Fibroblast of lung (primary cell): ENCODE results near the gene CCHCR1. TPM values are rescaled to one million over a fixed set of nuclear protein-coding genes. Genes with fewer than 3 reads are reported as not detected.
A peak's percentile ranks its signal among the peaks of the same experiment; 100 is the strongest.

ENCODE experiments used
- DNase-seq, 2 donors: peaks; one replicate each; pipeline versions ENCODE4 v3.0.0 to v3.0.0-alpha.2; 2010; ENCODE audit warnings: low read depth in 2 of 2
- H2AFZ ChIP-seq: 2 replicates; pipeline ENCODE4 v1.5.1; 2012; ENCODE audit warnings: low read length, control low read depth, inconsistent platforms
- H3K27ac ChIP-seq: 2 replicates; pipeline ENCODE4 v1.5.1; 2011; ENCODE audit warnings: low read length, control low read depth; ENCODE audit not compliant: insufficient read depth
- H3K27me3 ChIP-seq: 2 replicates; pipeline ENCODE4 v1.5.1; 2011; ENCODE audit warnings: mild to moderate bottlenecking, low read length; ENCODE audit not compliant: control insufficient read depth, insufficient read depth
- H3K36me3 ChIP-seq: 2 replicates; pipeline ENCODE4 v1.5.1; 2011; ENCODE audit warnings: low read length; ENCODE audit not compliant: control insufficient read depth, insufficient read depth
- H3K4me1 ChIP-seq: 2 replicates; pipeline ENCODE4 v1.5.1; 2011; ENCODE audit warnings: low read length; ENCODE audit not compliant: control insufficient read depth, insufficient read depth; ENCODE audit errors: extremely low read depth
- H3K4me2 ChIP-seq: 2 replicates; pipeline ENCODE4 v1.5.1; 2011; ENCODE audit warnings: low read length, control low read depth; ENCODE audit not compliant: insufficient read depth; ENCODE audit errors: extremely low read depth
- H3K4me3 ChIP-seq, 4 experiments: fragments of 200-600 bp in 1 of 4; sonication (generic) in 1 of 4; replicated peaks in 1 of 4; 2 replicates each; pipeline ENCODE4 v1.5.1; 2011 to 2016; ENCODE audit warnings: low read length in 4 of 4, low read depth in 3 of 4, mild to moderate bottlenecking in 3 of 4, control low read depth in 2 of 4, inconsistent platforms in 1 of 4, mixed read lengths in 1 of 4; ENCODE audit not compliant: insufficient read depth in 1 of 4; ENCODE audit errors: control extremely low read depth in 1 of 4
- H3K79me2 ChIP-seq: 2 replicates; pipeline ENCODE4 v1.5.1; 2012; ENCODE audit warnings: mild to moderate bottlenecking, low read length, inconsistent platforms; ENCODE audit not compliant: control insufficient read depth, insufficient read depth
- H3K9ac ChIP-seq: 2 replicates; pipeline ENCODE4 v1.5.1; 2011; ENCODE audit warnings: mild to moderate bottlenecking, low read length, control low read depth; ENCODE audit not compliant: insufficient read depth
- H3K9me3 ChIP-seq: 2 replicates; pipeline ENCODE4 v1.5.1; 2012; ENCODE audit warnings: low read depth, low read length; ENCODE audit not compliant: control insufficient read depth, insufficient read depth
- H4K20me1 ChIP-seq: 2 replicates; pipeline ENCODE4 v1.5.1; 2011; ENCODE audit warnings: low read length; ENCODE audit not compliant: control insufficient read depth, insufficient read depth; ENCODE audit errors: extremely low read depth
- EZH2 ChIP-seq: IDR thresholded peaks from 2 replicates; pipeline ENCODE4 v1.5.1; 2012; ENCODE audit warnings: low read length, control low read depth, mild to moderate bottlenecking; ENCODE audit errors: missing control alignments
- polyA plus RNA-seq, 2 donors: library from polyadenylated mRNA; depleted of rRNA in 1 of 2; stranded (reverse) in 1 of 2; unstranded in 1 of 2; fragments of >200 nt; gene quantifications; 2 replicates each; pipeline ENCODE4 v1.2.1, GENCODE V29; 2011 to 2012; ENCODE audit warnings: missing spikeins in 1 of 2
- total RNA-seq: library from RNA; depleted of rRNA; stranded (reverse); fragments of >200 nt; gene quantifications from 2 replicates; pipeline ENCODE4 v1.2.1, GENCODE V29; 2014
- TF ChIP-seq, protein P1 (sequence below), 2 donors: IDR thresholded peaks in 1 of 2; conservative IDR thresholded peaks in 1 of 2; 1 replicate in 1 of 2; 2 replicates in 1 of 2; pipeline ENCODE4 v1.5.1; 2011 to 2012; ENCODE audit warnings: low read length in 2 of 2, control low read depth in 1 of 2, inconsistent platforms in 1 of 2, low read depth in 1 of 2, mild to moderate bottlenecking in 1 of 2

CCHCR1 gene
- total and polyA plus RNA-seq, 2 donors (not counting 1 experiment from before 2014, with no cell fraction given) = 7.4 to 19.3 TPM

DNA sequence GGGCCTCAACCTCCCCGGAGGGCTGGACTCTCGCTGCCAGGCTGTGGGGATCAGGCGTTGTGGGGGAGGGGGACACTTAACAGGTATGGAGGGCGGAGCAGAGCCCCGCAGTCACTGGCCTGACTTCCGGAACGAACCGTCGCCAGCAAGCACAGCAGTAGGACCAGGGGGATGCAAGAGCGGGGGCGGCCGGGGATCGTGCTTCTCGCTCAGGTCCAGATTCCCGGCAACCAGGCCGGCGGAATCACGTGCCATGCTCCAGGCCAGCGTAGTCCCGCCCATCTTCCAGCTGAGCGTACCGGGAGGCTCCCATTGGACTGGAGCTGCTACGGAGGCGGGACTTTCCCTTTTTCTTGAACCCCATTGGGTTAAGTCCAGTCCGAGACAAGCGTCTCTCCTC, 22.9 kb upstream of the CCHCR1 start:
- Histone ChIP-seq H3K4me3 (peak overlapping the region in 2 of 4 experiments; percentile 43 to 53), H3K79me2 (no peaks in the 10 kb centered on the region), H3K27ac (no peak overlapping the region), H4K20me1 (no peaks in the 10 kb centered on the region), H3K9me3 (no peaks in the 10 kb centered on the region), H3K4me1 (peaks cover 9% of the 10 kb centered on the region), H3K27me3 (no peaks in the 10 kb centered on the region), H3K4me2 (no peak overlapping the region), H3K9ac (no peak overlapping the region), H2AFZ (no peak overlapping the region), H3K36me3 (no peaks in the 10 kb centered on the region)
- peak; percentile 71 to 82 for DNase-seq
- no peak for TF ChIP-seq EZH2
- TF ChIP-seq, protein P1, sequence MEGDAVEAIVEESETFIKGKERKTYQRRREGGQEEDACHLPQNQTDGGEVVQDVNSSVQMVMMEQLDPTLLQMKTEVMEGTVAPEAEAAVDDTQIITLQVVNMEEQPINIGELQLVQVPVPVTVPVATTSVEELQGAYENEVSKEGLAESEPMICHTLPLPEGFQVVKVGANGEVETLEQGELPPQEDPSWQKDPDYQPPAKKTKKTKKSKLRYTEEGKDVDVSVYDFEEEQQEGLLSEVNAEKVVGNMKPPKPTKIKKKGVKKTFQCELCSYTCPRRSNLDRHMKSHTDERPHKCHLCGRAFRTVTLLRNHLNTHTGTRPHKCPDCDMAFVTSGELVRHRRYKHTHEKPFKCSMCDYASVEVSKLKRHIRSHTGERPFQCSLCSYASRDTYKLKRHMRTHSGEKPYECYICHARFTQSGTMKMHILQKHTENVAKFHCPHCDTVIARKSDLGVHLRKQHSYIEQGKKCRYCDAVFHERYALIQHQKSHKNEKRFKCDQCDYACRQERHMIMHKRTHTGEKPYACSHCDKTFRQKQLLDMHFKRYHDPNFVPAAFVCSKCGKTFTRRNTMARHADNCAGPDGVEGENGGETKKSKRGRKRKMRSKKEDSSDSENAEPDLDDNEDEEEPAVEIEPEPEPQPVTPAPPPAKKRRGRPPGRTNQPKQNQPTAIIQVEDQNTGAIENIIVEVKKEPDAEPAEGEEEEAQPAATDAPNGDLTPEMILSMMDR (conservative IDR thresholded peaks at IDR 0.05 in 1 of 2, IDR thresholded peaks at IDR 0.05 in 1 of 2; ENCODE audit: low read depth in 1 of 2, low read length in 2 of 2) = no peak

GRCh38 chr6:31179896-31180295, 22.3 kb upstream of the CCHCR1 start:
- no peak overlapping the region for H3K27ac ChIP-seq
- H3K4me2 ChIP-seq = no peak overlapping the region
- no peaks in the 10 kb centered on the region for H3K79me2 ChIP-seq
- H3K9ac ChIP-seq = no peak overlapping the region
- no peak for TF ChIP-seq EZH2
- TF ChIP-seq, protein P1 (conservative IDR thresholded peaks at IDR 0.05 in 1 of 2, IDR thresholded peaks at IDR 0.05 in 1 of 2; ENCODE audit: low read depth in 1 of 2, low read length in 2 of 2) = no peak
- peaks cover 11% of the 10 kb centered on the region for H3K4me1 ChIP-seq
- H3K4me3 ChIP-seq = peak overlapping the region in 2 of 4 experiments; percentile 43 to 53
- H2AFZ ChIP-seq = no peak overlapping the region
- H4K20me1 ChIP-seq = no peaks in the 10 kb centered on the region
- no peak for DNase-seq
- H3K27me3 ChIP-seq = no peaks in the 10 kb centered on the region
- H3K36me3 ChIP-seq = no peaks in the 10 kb centered on the region
- no peaks in the 10 kb centered on the region for H3K9me3 ChIP-seq

DNA sequence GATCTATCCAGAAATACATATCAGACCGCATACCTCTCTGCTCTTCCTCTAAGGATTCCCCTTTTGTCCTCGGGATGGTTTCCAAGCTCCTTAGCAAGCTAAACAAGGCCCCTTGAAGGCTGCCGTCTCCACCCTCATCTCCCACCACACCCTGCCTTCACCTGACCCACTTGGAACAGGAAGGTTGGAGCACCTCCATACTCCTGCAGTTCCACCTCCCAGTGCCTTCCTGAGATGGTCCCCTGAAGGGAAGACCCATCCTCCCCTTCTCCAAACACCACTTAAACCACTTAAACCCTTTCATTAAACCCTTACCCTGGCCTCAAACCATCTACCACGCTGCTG, 21.4 kb upstream of the CCHCR1 start:
- H3K36me3 ChIP-seq = no peaks in the 10 kb centered on the region
- TF ChIP-seq, protein P1 (conservative IDR thresholded peaks at IDR 0.05 in 1 of 2, IDR thresholded peaks at IDR 0.05 in 1 of 2; ENCODE audit: low read depth in 1 of 2, low read length in 2 of 2) = no peak
- no peak for TF ChIP-seq EZH2
- H3K9me3 ChIP-seq = no peaks in the 10 kb centered on the region
- H3K79me2 ChIP-seq = no peaks in the 10 kb centered on the region
- no peak overlapping the region for H3K4me2 ChIP-seq
- no peak overlapping the region for H3K9ac ChIP-seq
- H2AFZ ChIP-seq = peak overlapping the region; percentile 24
- no peak for DNase-seq
- peaks cover 11% of the 10 kb centered on the region for H3K4me1 ChIP-seq
- no peak overlapping the region for H3K27ac ChIP-seq
- H3K4me3 ChIP-seq = no peak overlapping the region
- no peaks in the 10 kb centered on the region for H4K20me1 ChIP-seq
- no peaks in the 10 kb centered on the region for H3K27me3 ChIP-seq
